ENCODE results near the gene AOAH. TPM values are rescaled to one million over a fixed set of nuclear protein-coding genes. Genes with fewer than 3 reads are reported as not detected.

The AOAH gene
- total RNA-seq, 1 experiment from 2014 or later, result 0.39 TPM

GRCh38 chr7:36654436-36654835 is 69.9 kb downstream of the AOAH start:
- TF ChIP-seq, protein P1, sequence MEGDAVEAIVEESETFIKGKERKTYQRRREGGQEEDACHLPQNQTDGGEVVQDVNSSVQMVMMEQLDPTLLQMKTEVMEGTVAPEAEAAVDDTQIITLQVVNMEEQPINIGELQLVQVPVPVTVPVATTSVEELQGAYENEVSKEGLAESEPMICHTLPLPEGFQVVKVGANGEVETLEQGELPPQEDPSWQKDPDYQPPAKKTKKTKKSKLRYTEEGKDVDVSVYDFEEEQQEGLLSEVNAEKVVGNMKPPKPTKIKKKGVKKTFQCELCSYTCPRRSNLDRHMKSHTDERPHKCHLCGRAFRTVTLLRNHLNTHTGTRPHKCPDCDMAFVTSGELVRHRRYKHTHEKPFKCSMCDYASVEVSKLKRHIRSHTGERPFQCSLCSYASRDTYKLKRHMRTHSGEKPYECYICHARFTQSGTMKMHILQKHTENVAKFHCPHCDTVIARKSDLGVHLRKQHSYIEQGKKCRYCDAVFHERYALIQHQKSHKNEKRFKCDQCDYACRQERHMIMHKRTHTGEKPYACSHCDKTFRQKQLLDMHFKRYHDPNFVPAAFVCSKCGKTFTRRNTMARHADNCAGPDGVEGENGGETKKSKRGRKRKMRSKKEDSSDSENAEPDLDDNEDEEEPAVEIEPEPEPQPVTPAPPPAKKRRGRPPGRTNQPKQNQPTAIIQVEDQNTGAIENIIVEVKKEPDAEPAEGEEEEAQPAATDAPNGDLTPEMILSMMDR (conservative IDR thresholded peaks at IDR 0.05), result no peak
- H3K27ac Mint-ChIP-seq, result peak overlapping the region; percentile 62 to 96 (median 85); a peak in 6 of 7 replicates
- Histone ChIP-seq H3T11ph (ENCODE audit: low read length) (no peak overlapping the region), H3K56ac (ENCODE audit: insufficient read length, low read depth, low read length) (no peak overlapping the region), H3K4ac (ENCODE audit: low read depth, low read length) (no peak overlapping the region), H4K20me1 (ENCODE audit: control insufficient read depth, insufficient read depth, insufficient read length) (no peaks in the 10 kb centered on the region), H2BK12ac (ENCODE audit: insufficient read length, low read depth, low read length) (peak overlapping the region; percentile 10), H3K9ac (ENCODE audit: extremely low read depth, insufficient read length, low read length) (no peak overlapping the region), H4K5ac (ENCODE audit: insufficient read length, low read depth, low read length) (no peak overlapping the region), H4K91ac (ENCODE audit: insufficient read length, low read depth, low read length) (no peak overlapping the region), H2AFZ (ENCODE audit: low read length) (no peak overlapping the region), H3K79me2 (ENCODE audit: insufficient read depth, low read length) (no peaks in the 10 kb centered on the region), H2BK15ac (ENCODE audit: low read depth, low read length) (no peak overlapping the region), H3K27ac (ENCODE audit: insufficient read length, low read depth, low read length) (no peak overlapping the region), H2BK20ac (ENCODE audit: low read depth, low read length, poor library complexity, severe bottlenecking) (no peak overlapping the region), H4K8ac (replicated peaks; ENCODE audit: insufficient read length, low read depth, low read length) (no peak overlapping the region), H3K27me3 (ENCODE audit: insufficient read depth, low read length) (no peaks in the 10 kb centered on the region), H3K14ac (ENCODE audit: insufficient read depth, low read length) (no peak overlapping the region), H3K4me2 (ENCODE audit: insufficient read depth, insufficient read length, low read length) (no peak overlapping the region), H3K23ac (ENCODE audit: insufficient read length, low read depth, low read length) (no peak overlapping the region), H3K4me1 (ENCODE audit: insufficient read depth, low read length) (peaks cover 18% of the 10 kb centered on the region; the same call in 1 of the 2 replicates), H2AK5ac (ENCODE audit: insufficient read length, low read length) (no peak overlapping the region), H3K23me2 (ENCODE audit: insufficient read length, low read depth, low read length, poor library complexity, severe bottlenecking) (no peaks in the 10 kb centered on the region), H3K18ac (ENCODE audit: insufficient read length, low read depth, low read length) (no peak overlapping the region), H3K79me1 (ENCODE audit: insufficient read depth, low read depth, low read length, poor library complexity, severe bottlenecking) (no peaks in the 10 kb centered on the region), H2BK5ac (ENCODE audit: insufficient read length, low read length) (no peak overlapping the region), H3K9me3 (ENCODE audit: control insufficient read depth, low read depth, low read length) (no peaks in the 10 kb centered on the region), H2BK120ac (ENCODE audit: low read depth, low read length, poor library complexity, severe bottlenecking) (no peak overlapping the region)
- WGBS (ENCODE audit: extremely low coverage, insufficient read length, low lambda C conversion rate), result no CpG with 5 or more reads among the region's 6 CpGs
- DNase-seq, result no peak
- H3K27me3 Mint-ChIP-seq (ENCODE audit: low read depth), result no peaks in the 10 kb centered on the region; the same call in 1 of the 2 replicates
- 0 out of 5 replicates have a peak overlapping the region, but pooled peaks of 1 of the 2 experiments have one; percentile 4 for H3K4me3 Mint-ChIP-seq
- no peaks in the 10 kb centered on the region; a peak in 1 of 5 replicates for H3K9me3 Mint-ChIP-seq
- H3K4me1 Mint-ChIP-seq, result peaks cover 64 to 68% of the 10 kb centered on the region in 2 experiments
- H3K36me3 Mint-ChIP-seq (ENCODE audit: insufficient read depth in 1 of 3, low read depth in 3 of 3), result no peaks in the 10 kb centered on the region

Data from H9 (cell line).